ENCODE measurements around the gene NRXN2.

Gene NRXN2

DNA sequence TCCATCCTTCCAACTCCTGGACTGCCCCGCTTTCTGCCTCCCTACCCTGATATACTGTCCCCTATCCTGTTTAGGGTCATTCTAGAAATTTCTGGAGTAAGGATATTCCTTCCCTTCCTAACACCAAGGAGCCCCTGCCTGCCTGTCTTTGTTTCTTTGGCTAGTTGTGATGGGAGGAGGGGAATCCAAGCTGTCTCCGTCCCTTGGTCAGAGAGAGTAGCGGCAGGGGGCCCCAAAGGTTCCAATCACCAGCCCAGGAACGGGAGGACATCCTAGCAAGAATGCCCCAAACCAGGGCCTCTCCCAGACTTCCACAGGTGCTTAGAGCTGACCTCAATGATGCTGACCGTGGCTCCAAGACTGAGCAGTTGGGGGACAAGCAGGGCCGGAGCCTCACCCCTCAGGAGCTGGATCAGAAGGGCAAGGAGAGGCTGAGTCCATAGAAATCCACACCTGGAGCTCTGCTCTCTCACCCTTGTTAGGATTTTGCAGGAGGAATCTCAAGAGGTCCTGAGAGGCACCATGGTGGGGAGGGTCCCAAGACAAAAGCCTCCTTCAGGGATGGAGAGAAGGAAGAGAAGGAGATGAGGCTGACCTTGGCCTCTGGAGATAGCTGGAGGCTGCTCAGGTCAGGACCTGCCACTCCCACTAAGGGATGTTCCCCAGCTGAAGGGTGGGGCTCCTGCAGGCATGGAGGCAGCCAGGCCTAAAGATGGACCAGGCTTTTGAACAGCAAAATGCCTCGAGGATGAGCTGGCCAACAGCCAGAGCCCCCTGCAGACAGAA is 118.3 kb downstream of the NRXN2 start:
- no peaks in the 10 kb centered on the region for H3F3A ChIP-seq (ENCODE audit: control insufficient read depth, insufficient read depth)
- H3K4me2 ChIP-seq (ENCODE audit: low read length): no peak overlapping the region
- peaks cover 8% of the 10 kb centered on the region for H3K27me3 ChIP-seq (ENCODE audit: control insufficient read depth, low read length)
- H3K36me3 ChIP-seq (ENCODE audit: control insufficient read depth, low read length): no peaks in the 10 kb centered on the region
- no peaks in the 10 kb centered on the region for H3K4me1 ChIP-seq (ENCODE audit: control insufficient read depth, low read length)
- H3K27ac ChIP-seq (ENCODE audit: low read depth, low read length): no peak overlapping the region
- no peaks in the 10 kb centered on the region for H4K20me1 ChIP-seq (ENCODE audit: control insufficient read depth, insufficient read depth, low read depth, low read length)
- H3K79me2 ChIP-seq (ENCODE audit: control insufficient read depth, low read length): no peaks in the 10 kb centered on the region
- H3K9me2 ChIP-seq (replicated peaks; ENCODE audit: control insufficient read depth, low read length): no peaks in the 10 kb centered on the region
- H3K4me3 ChIP-seq (ENCODE audit: low read length): no peak overlapping the region
- H3K9me3 ChIP-seq (ENCODE audit: control insufficient read depth, insufficient read depth, low read length): no peaks in the 10 kb centered on the region
- TF ChIP-seq CTCF (IDR thresholded peaks at IDR 0.05; ENCODE audit: low read depth, low read length, poor library complexity, severe bottlenecking): no peak
- no peak for TF ChIP-seq EZH2phosphoT487 (IDR thresholded peaks at IDR 0.05; ENCODE audit: borderline replicate concordance, low read length)

DNA sequence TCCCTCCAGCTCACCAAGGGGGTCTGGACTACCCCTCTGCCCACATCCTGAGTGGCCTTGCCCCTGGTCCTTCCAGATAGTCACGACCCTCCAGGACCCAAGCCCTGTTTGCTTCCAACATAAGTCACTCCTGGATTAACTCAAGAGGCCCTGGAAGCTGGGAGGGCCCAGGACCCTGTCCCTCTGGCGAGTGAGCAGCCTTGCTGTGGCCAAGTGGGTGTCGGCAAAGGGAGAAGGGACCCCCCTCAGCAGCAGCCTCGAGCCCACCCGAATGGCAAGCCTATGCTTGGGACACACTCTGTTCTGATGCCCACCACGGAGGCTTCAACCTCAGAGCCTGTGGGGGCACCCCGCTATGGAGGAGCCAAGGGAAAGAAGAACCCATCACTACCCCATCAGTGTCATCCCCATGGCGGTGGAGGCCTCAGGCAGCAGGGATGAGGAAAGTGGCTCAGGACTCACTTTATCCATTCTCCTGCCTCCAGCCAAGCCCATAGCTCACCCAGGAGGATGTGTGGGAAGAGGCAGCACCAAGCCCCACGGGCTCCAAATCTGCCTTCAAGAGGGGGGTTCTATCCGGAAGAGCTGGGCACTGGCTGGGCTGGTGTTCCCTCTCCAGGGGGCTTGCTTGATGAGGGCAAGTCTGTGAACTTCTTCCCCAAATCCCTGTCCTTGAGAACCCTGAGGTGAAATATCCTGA is 119.4 kb downstream of the NRXN2 start:
- H3K4me3 ChIP-seq (ENCODE audit: low read length): no peak overlapping the region
- H4K20me1 ChIP-seq (ENCODE audit: control insufficient read depth, insufficient read depth, low read depth, low read length): no peaks in the 10 kb centered on the region
- no peaks in the 10 kb centered on the region for H3K36me3 ChIP-seq (ENCODE audit: control insufficient read depth, low read length)
- no peaks in the 10 kb centered on the region for H3K9me3 ChIP-seq (ENCODE audit: control insufficient read depth, insufficient read depth, low read length)
- no peak overlapping the region for H3K27ac ChIP-seq (ENCODE audit: low read depth, low read length)
- no peaks in the 10 kb centered on the region for H3K4me1 ChIP-seq (ENCODE audit: control insufficient read depth, low read length)
- H3K9me2 ChIP-seq (replicated peaks; ENCODE audit: control insufficient read depth, low read length): no peaks in the 10 kb centered on the region
- no peaks in the 10 kb centered on the region for H3F3A ChIP-seq (ENCODE audit: control insufficient read depth, insufficient read depth)
- H3K79me2 ChIP-seq (ENCODE audit: control insufficient read depth, low read length): no peaks in the 10 kb centered on the region
- H3K4me2 ChIP-seq (ENCODE audit: low read length): no peak overlapping the region
- H3K27me3 ChIP-seq (ENCODE audit: control insufficient read depth, low read length): peaks cover 8% of the 10 kb centered on the region
- TF ChIP-seq CTCF (IDR thresholded peaks at IDR 0.05; ENCODE audit: low read depth, low read length, poor library complexity, severe bottlenecking) (no peak), EZH2phosphoT487 (IDR thresholded peaks at IDR 0.05; ENCODE audit: borderline replicate concordance, low read length) (no peak)

GRCh38 chr11:64602466-64603070 is 120.4 kb downstream of the NRXN2 start:
- H3K9me2 ChIP-seq (replicated peaks; ENCODE audit: control insufficient read depth, low read length): no peaks in the 10 kb centered on the region
- H3K4me3 ChIP-seq (ENCODE audit: low read length): no peak overlapping the region
- no peaks in the 10 kb centered on the region for H3K79me2 ChIP-seq (ENCODE audit: control insufficient read depth, low read length)
- H3F3A ChIP-seq (ENCODE audit: control insufficient read depth, insufficient read depth): no peaks in the 10 kb centered on the region
- H3K4me1 ChIP-seq (ENCODE audit: control insufficient read depth, low read length): no peaks in the 10 kb centered on the region
- no peak overlapping the region for H3K27ac ChIP-seq (ENCODE audit: low read depth, low read length)
- H3K36me3 ChIP-seq (ENCODE audit: control insufficient read depth, low read length): no peaks in the 10 kb centered on the region
- no peaks in the 10 kb centered on the region for H4K20me1 ChIP-seq (ENCODE audit: control insufficient read depth, insufficient read depth, low read depth, low read length)
- TF ChIP-seq CTCF (IDR thresholded peaks at IDR 0.05; ENCODE audit: low read depth, low read length, poor library complexity, severe bottlenecking): no peak
- H3K4me2 ChIP-seq (ENCODE audit: low read length): no peak overlapping the region
- no peaks in the 10 kb centered on the region for H3K9me3 ChIP-seq (ENCODE audit: control insufficient read depth, insufficient read depth, low read length)
- peaks cover 8% of the 10 kb centered on the region for H3K27me3 ChIP-seq (ENCODE audit: control insufficient read depth, low read length)
